Epithelial cell of proximal tubule (primary cell): ENCODE results near the gene PRR5. TPM values are rescaled to one million over a fixed set of nuclear protein-coding genes. Genes with fewer than 3 reads are reported as not detected.
A peak's percentile ranks its signal among the peaks of the same experiment; 100 is the strongest.

Source experiments
- DNase-seq: peaks from one replicate; pipeline ENCODE4 v3.0.0-alpha.2; 2011; ENCODE audit warnings: low read depth
- H3K4me3 ChIP-seq: 2 replicates; pipeline ENCODE4 v1.5.1; 2011; ENCODE audit warnings: low read depth, mild to moderate bottlenecking, low read length
- CTCF ChIP-seq: conservative IDR thresholded peaks from 2 replicates; pipeline ENCODE4 v1.5.1; 2012; ENCODE audit warnings: low read depth, mild to moderate bottlenecking, low read length
- total RNA-seq: library from RNA; depleted of rRNA; stranded (reverse); fragments of >200 nt; gene quantifications from 2 replicates; pipeline ENCODE4 v1.2.3, GENCODE V29; 2015

The PRR5 gene
- total RNA-seq, 1 donor from 2014 or later, result 9.1 TPM

- no peak for DNase-seq
- TF ChIP-seq CTCF, result no peak
- no peak overlapping the region for H3K4me3 ChIP-seq
Measured at GRCh38 chr22:44764974-44765373, 63.0 kb downstream of the PRR5 start.

GRCh38 chr22:44765571-44766285 lies 63.7 kb downstream of the PRR5 start:
- H3K4me3 ChIP-seq, result no peak overlapping the region
- no peak for TF ChIP-seq CTCF
- DNase-seq, result no peak

- no peak for TF ChIP-seq CTCF
- no peak for DNase-seq
- H3K4me3 ChIP-seq, result no peak overlapping the region
Measured at GRCh38 chr22:44773082-44773481, 71.1 kb downstream of the PRR5 start.

GRCh38 chr22:44775862-44776261 lies 73.9 kb downstream of the PRR5 start:
- H3K4me3 ChIP-seq, result no peak overlapping the region
- no peak for DNase-seq
- TF ChIP-seq CTCF, result no peak

GRCh38 chr22:44776605-44777363 lies 74.8 kb downstream of the PRR5 start:
- TF ChIP-seq CTCF, result peak; percentile 23
- no peak for DNase-seq
- H3K4me3 ChIP-seq, result no peak overlapping the region

GRCh38 chr22:44777364-44777755 lies 75.4 kb downstream of the PRR5 start:
- H3K4me3 ChIP-seq, result no peak overlapping the region
- no peak for DNase-seq
- TF ChIP-seq CTCF, result no peak
